Measurements from ENCODE around the gene SCARF2.

The SCARF2 gene

GRCh38 chr22:20439928-20440575 lies 2.4 kb upstream of the SCARF2 start:
- DNase-seq = no peak

GRCh38 chr22:20439556-20439927 lies 1.9 kb upstream of the SCARF2 start:
- no peak for DNase-seq

GRCh38 chr22:20438678-20439492 lies 1.3 kb upstream of the SCARF2 start:
- no peak for DNase-seq

GRCh38 chr22:20438427-20438677 lies 727 bp upstream of the SCARF2 start:
- no peak for DNase-seq

- DNase-seq = no peak
Measured at GRCh38 chr22:20436768-20437612, 635 bp downstream of the SCARF2 start.

- DNase-seq = no peak
Measured at GRCh38 chr22:20436307-20436767, 1.3 kb downstream of the SCARF2 start.

GRCh38 chr22:20435436-20436306 lies 2.0 kb downstream of the SCARF2 start:
- DNase-seq = no peak

- no peak for DNase-seq
Measured at GRCh38 chr22:20434773-20435172, 2.9 kb downstream of the SCARF2 start.

- no peak for DNase-seq
Measured at GRCh38 chr22:20434264-20434751, 3.3 kb downstream of the SCARF2 start.

- no peak for DNase-seq
Measured at GRCh38 chr22:20433686-20434241, 3.9 kb downstream of the SCARF2 start.

GRCh38 chr22:20433191-20433590 lies 4.4 kb downstream of the SCARF2 start:
- DNase-seq = no peak

GRCh38 chr22:20432244-20432686 lies 5.4 kb downstream of the SCARF2 start:
- no peak for DNase-seq

- no peak for DNase-seq
Measured at GRCh38 chr22:20431511-20432192, 6.0 kb downstream of the SCARF2 start.

- DNase-seq = no peak
Measured at GRCh38 chr22:20430720-20431510, 6.7 kb downstream of the SCARF2 start.

- DNase-seq = no peak
Measured at GRCh38 chr22:20430101-20430719, 7.4 kb downstream of the SCARF2 start.

GRCh38 chr22:20429254-20430100 lies 8.1 kb downstream of the SCARF2 start:
- no peak for DNase-seq

GRCh38 chr22:20428496-20429253 lies 8.9 kb downstream of the SCARF2 start:
- DNase-seq = no peak

- DNase-seq = no peak
Measured at GRCh38 chr22:20427945-20428417, 9.6 kb downstream of the SCARF2 start.

All from SHP77 (cell line).